K562 (cell line): ENCODE data around the gene HAUS7. TPM values are rescaled to one million over a fixed set of nuclear protein-coding genes. Genes with fewer than 3 reads are reported as not detected.

Experiments
- BHLHE40 ChIP-seq: IDR thresholded peaks from 2 replicates; pipeline ENCODE4 v1.6.1; 2011; ENCODE audit warnings: low read length, improper control_type of control experiment
- CC2D1A ChIP-seq: fragments of 450-650 bp; IDR thresholded peaks from 2 replicates; pipeline ENCODE4 v1.6.1; 2017; ENCODE audit warnings: mild to moderate bottlenecking
- CREBBP ChIP-seq: IDR thresholded peaks from one replicate; pipeline ENCODE4 v1.6.1; 2012; ENCODE audit warnings: low read depth, mild to moderate bottlenecking, control low read depth, inconsistent platforms, low read length
- HCFC1 ChIP-seq: IDR thresholded peaks from 2 replicates; pipeline ENCODE4 v1.6.1; 2012; ENCODE audit warnings: low read depth, low read length, improper control_type of control experiment
- LARP7 ChIP-seq: fragments of 450-650 bp; IDR thresholded peaks from 2 replicates; pipeline ENCODE4 v1.6.1; 2016
- MAZ ChIP-seq, 2 experiments: fragments of 450-650 bp in 1 of 2; sonication (generic) in 1 of 2; formaldehyde crosslinking; IDR thresholded peaks in 1 of 2; conservative IDR thresholded peaks in 1 of 2; 2 replicates each; pipeline versions ENCODE4 v1.4.0 to v1.5.0; 2020; ENCODE audit warnings: mild to moderate bottlenecking in 1 of 2, missing genetic modification reagents in 1 of 2
- MBD1 ChIP-seq: fragments of 250-450 bp; sonication (Bioruptor Pico); IDR thresholded peaks from 2 replicates; pipeline ENCODE4 v1.8.0; 2022; ENCODE audit warnings: inconsistent platforms
- MEF2A ChIP-seq: IDR thresholded peaks from 2 replicates; pipeline ENCODE4 v1.6.1; 2011; ENCODE audit warnings: low read depth, mild to moderate bottlenecking, low read length, moderate library complexity; ENCODE audit not compliant: control insufficient read depth
- NR1H2 ChIP-seq: sonication (generic); formaldehyde crosslinking; IDR thresholded peaks from 2 replicates; pipeline ENCODE4 v1.4.0; 2020; ENCODE audit warnings: mild to moderate bottlenecking, missing genetic modification reagents
- RCOR1 ChIP-seq, 2 experiments: IDR thresholded peaks; 2 replicates each; pipeline ENCODE4 v1.6.1; 2012; ENCODE audit warnings: low read depth in 2 of 2, low read length in 2 of 2, borderline replicate concordance in 1 of 2, improper control_type of control experiment in 1 of 2
- SAP30 ChIP-seq: fragments of 200-600 bp; sonication (generic); IDR thresholded peaks from 2 replicates; pipeline ENCODE4 v1.6.1; 2012; ENCODE audit warnings: borderline replicate concordance, low read depth, mild to moderate bottlenecking, moderate library complexity, low read length, control low read depth, inconsistent platforms; ENCODE audit not compliant: insufficient read depth, poor library complexity, severe bottlenecking
- SIRT6 ChIP-seq: IDR thresholded peaks from one replicate; pipeline ENCODE4 v1.6.1; 2012; ENCODE audit warnings: low read depth, mild to moderate bottlenecking, control low read depth, inconsistent platforms, low read length, moderate library complexity
- SIX5 ChIP-seq, 2 experiments: IDR thresholded peaks; 2 replicates each; pipeline ENCODE4 v1.6.1; 2011; ENCODE audit warnings: low read length in 2 of 2, borderline replicate concordance in 1 of 2, low read depth in 1 of 2, mild to moderate bottlenecking in 1 of 2, moderate library complexity in 1 of 2; ENCODE audit not compliant: insufficient read depth in 1 of 2
- SMARCC2 ChIP-seq: fragments of 450-650 bp; IDR thresholded peaks from 2 replicates; pipeline ENCODE4 v1.6.1; 2017; ENCODE audit warnings: antibody characterized with exemption, moderate library complexity, mild to moderate bottlenecking, low read depth
- ZBTB17 ChIP-seq: fragments of 450-650 bp; formaldehyde crosslinking; IDR thresholded peaks from 2 replicates; pipeline ENCODE4 v1.4.0; 2020; ENCODE audit warnings: mild to moderate bottlenecking
- ZC3H8 ChIP-seq: fragments of 450-650 bp; IDR thresholded peaks from 2 replicates; pipeline ENCODE4 v1.6.1; 2017
- ZNF121 ChIP-seq: sonication (generic); formaldehyde crosslinking; conservative IDR thresholded peaks from 2 replicates; pipeline ENCODE4 v1.8.0; 2022; ENCODE audit warnings: missing genetic modification reagents
- ZNF280B ChIP-seq: fragments of 250-450 bp; sonication (Bioruptor Pico); IDR thresholded peaks from 2 replicates; pipeline ENCODE4 v1.5.1; 2021; ENCODE audit warnings: mild to moderate bottlenecking
- ZNF445 ChIP-seq: fragments of 250-450 bp; sonication (Bioruptor Pico); IDR thresholded peaks from 2 replicates; pipeline ENCODE4 v1.4.0; 2020; ENCODE audit warnings: low read depth, mild to moderate bottlenecking, moderate library complexity
- ZNF518B ChIP-seq: fragments of 250-450 bp; sonication (Bioruptor Pico); IDR thresholded peaks from 2 replicates; pipeline ENCODE4 v1.5.0; 2021; ENCODE audit warnings: mild to moderate bottlenecking, moderate library complexity
- ZNF561 ChIP-seq: fragments of 450-650 bp; formaldehyde crosslinking; conservative IDR thresholded peaks from 2 replicates; pipeline ENCODE4 v1.4.0; 2020; ENCODE audit warnings: mild to moderate bottlenecking, moderate library complexity
- polyA plus RNA-seq, 8 experiments: library from polyadenylated mRNA; depleted of rRNA in 4 of 8; stranded (reverse) in 5 of 8; unstranded in 3 of 8; fragments of >200 nt; fragmentation: Nextera tagmentation in 2 of 8; fragmentation: Illumina TruSeq in 1 of 8; extraction: Ambion mirVana in 2 of 8; extraction: Trizol in 1 of 8; gene quantifications; 2 replicates each; pipeline versions ENCODE4 v1.2.1 to v1.2.3, GENCODE V29; 2011 to 2014; ENCODE audit warnings: inconsistent platforms in 1 of 8, missing spikeins in 1 of 8
- total RNA-seq, 7 experiments: library from RNA; depleted of rRNA in 6 of 7; stranded (reverse); fragments of >200 nt in 6 of 7; fragmentation: Illumina TruSeq in 2 of 7; extraction: Trizol in 2 of 7; gene quantifications; 2 replicates each; pipeline versions ENCODE4 v1.2.1 to v1.2.3, GENCODE V29; 2011 to 2021; ENCODE audit warnings: low replicate concordance in 1 of 7

HAUS7 gene
- total and polyA plus RNA-seq, 9 of the 15 experiments (the other 6 are each of a cell fraction or from before 2014, with no cell fraction given), result 10.0 to 94.9 (median 48.8) TPM

- TF ChIP-seq ZNF121 (CRISPR knock-in tag), result no peak
- TF ChIP-seq ZNF280B, result no peak
- TF ChIP-seq SIX5 (IDR thresholded peaks at IDR 0.05; ENCODE audit: borderline replicate concordance in 1 of 2, insufficient read depth in 1 of 2, low read depth in 1 of 2, low read length in 2 of 2), result no peak
- TF ChIP-seq SIRT6, result no peak
- TF ChIP-seq CC2D1A, result peak; percentile 76
- no peak for TF ChIP-seq NR1H2
- TF ChIP-seq BHLHE40, result 0 out of 2 replicates have a peak, but pooled peaks have one; percentile 9
- TF ChIP-seq MEF2A, result no peak
- no peak for TF ChIP-seq SMARCC2
- peak in 1 of 2 experiments; percentile 23; a peak in 1 of 4 replicates for TF ChIP-seq MAZ (CRISPR knock-in tag; conservative IDR thresholded peaks at IDR 0.05 in 1 of 2, IDR thresholded peaks at IDR 0.05 in 1 of 2)
- TF ChIP-seq SAP30, result no peak
- TF ChIP-seq ZNF445 (CRISPR knock-in tag), result no peak
- TF ChIP-seq ZNF518B (CRISPR knock-in tag), result no peak
- TF ChIP-seq HCFC1, result peak; percentile 73
- no peak for TF ChIP-seq ZNF561 (CRISPR knock-in tag)
- TF ChIP-seq CREBBP, result no peak
- no peak for TF ChIP-seq MBD1 (CRISPR knock-in tag)
- no peak for TF ChIP-seq LARP7
- peak in 1 of 2 experiments; percentile 46; a peak in 2 of 4 replicates for TF ChIP-seq RCOR1 (IDR thresholded peaks at IDR 0.05; ENCODE audit: borderline replicate concordance in 1 of 2, low read depth in 2 of 2, low read length in 2 of 2)
- no peak for TF ChIP-seq ZBTB17 (CRISPR knock-in tag)
- no peak for TF ChIP-seq ZC3H8
Observed at GRCh38 chrX:153470411-153471363, at the start of gene HAUS7 (continued).
